K562 (cell line): ENCODE data around the gene ANKRD31. TPM values are rescaled to one million over a fixed set of nuclear protein-coding genes. Genes with fewer than 3 reads are reported as not detected.

Experiments used
- CREB3L1 ChIP-seq: fragments of 450-650 bp; IDR thresholded peaks from 2 replicates; pipeline ENCODE4 v1.6.1; 2014; ENCODE audit warnings: low read depth, mild to moderate bottlenecking, moderate library complexity, borderline replicate concordance
- DMBX1 ChIP-seq: fragments of 250-450 bp; sonication (Bioruptor Pico); IDR thresholded peaks from 2 replicates; pipeline ENCODE4 v1.8.0; 2022; ENCODE audit warnings: inconsistent platforms, mild to moderate bottlenecking, moderate library complexity, borderline replicate concordance
- HNRNPL ChIP-seq: fragments of 200-400 bp; formaldehyde crosslinking; IDR thresholded peaks from 2 replicates; pipeline ENCODE4 v1.6.1; 2017; ENCODE audit warnings: low read depth, mild to moderate bottlenecking, low read length
- JUND ChIP-seq, 2 experiments: IDR thresholded peaks; 2 replicates in 1 of 2; 3 replicates in 1 of 2; pipeline ENCODE4 v1.6.1; 2011; ENCODE audit warnings: borderline replicate concordance in 2 of 2, low read depth in 2 of 2, low read length in 2 of 2, improper control_type of control experiment in 1 of 2, missing biosample characterization in 1 of 2, missing genetic modification characterization in 1 of 2, missing genetic modification reagents in 1 of 2
- MGA ChIP-seq: fragments of 450-650 bp; IDR thresholded peaks from 2 replicates; pipeline ENCODE4 v1.6.1; 2016; ENCODE audit warnings: mild to moderate bottlenecking, moderate library complexity
- PTBP1 ChIP-seq: fragments of 200-400 bp; formaldehyde crosslinking; IDR thresholded peaks from 2 replicates; pipeline ENCODE4 v1.6.1; 2017; ENCODE audit warnings: low read depth, low read length
- RNF2 ChIP-seq: sonication (generic); IDR thresholded peaks from 2 replicates; pipeline ENCODE4 v1.6.1; 2016
- TAF9B ChIP-seq: fragments of 450-650 bp; IDR thresholded peaks from 2 replicates; pipeline ENCODE4 v1.6.1; 2018; ENCODE audit warnings: mild to moderate bottlenecking; ENCODE audit not compliant: partially characterized antibody
- THAP12 ChIP-seq: fragments of 250-450 bp; sonication (Bioruptor Pico); IDR thresholded peaks from 2 replicates; pipeline ENCODE4 v1.9.0; 2021; ENCODE audit warnings: mild to moderate bottlenecking, inconsistent platforms
- ZFX ChIP-seq: sonication (generic); formaldehyde crosslinking; IDR thresholded peaks from 2 replicates; pipeline ENCODE4 v1.8.0; 2022; ENCODE audit warnings: mild to moderate bottlenecking, missing genetic modification reagents, moderate library complexity
- polyA plus RNA-seq, 8 experiments: library from polyadenylated mRNA; depleted of rRNA in 4 of 8; stranded (reverse) in 5 of 8; unstranded in 3 of 8; fragments of >200 nt; fragmentation: Nextera tagmentation in 2 of 8; fragmentation: Illumina TruSeq in 1 of 8; extraction: Ambion mirVana in 2 of 8; extraction: Trizol in 1 of 8; gene quantifications; 2 replicates each; pipeline versions ENCODE4 v1.2.1 to v1.2.3, GENCODE V29; 2011 to 2014; ENCODE audit warnings: inconsistent platforms in 1 of 8, missing spikeins in 1 of 8
- total RNA-seq, 7 experiments: library from RNA; depleted of rRNA in 6 of 7; stranded (reverse); fragments of >200 nt in 6 of 7; fragmentation: Illumina TruSeq in 2 of 7; extraction: Trizol in 2 of 7; gene quantifications; 2 replicates each; pipeline versions ENCODE4 v1.2.1 to v1.2.3, GENCODE V29; 2011 to 2021; ENCODE audit warnings: low replicate concordance in 1 of 7

Gene ANKRD31
- total and polyA plus RNA-seq, 9 of the 15 experiments (the other 6 are each of a cell fraction or from before 2014, with no cell fraction given), result under 0.01 to 0.11 (median 0.05) TPM; not detected in 1

GRCh38 chr5:75236322-75237316 is at the start of gene ANKRD31 (continued):
- TF ChIP-seq TAF9B (no peak), PTBP1 (no peak), THAP12 (0 out of 2 replicates have a peak, but pooled peaks have one; percentile 20), CREB3L1 (peak; percentile 72), RNF2 (no peak), MGA (peak; percentile 85), DMBX1 (CRISPR knock-in tag) (no peak), ZFX (CRISPR knock-in tag) (peak; percentile 82), JUND (IDR thresholded peaks at IDR 0.05; ENCODE audit: borderline replicate concordance, low read depth, low read length) (0 out of 2 replicates have a peak, but pooled peaks have one; percentile 15), JUND (tag; IDR thresholded peaks at IDR 0.05; ENCODE audit: borderline replicate concordance, low read depth, low read length) (no peak), HNRNPL (no peak)
